CD4-positive, alpha-beta T cell treated with Interleukin-1 beta for 1 hour (primary cell): ENCODE measurements around the gene IYD.
A peak's percentile ranks its signal among the peaks of the same experiment; 100 is the strongest.

Source experiments
- DNase-seq, 2 donors: peaks; one replicate each; pipeline ENCODE4 v3.0.0-alpha.2; 2020 to 2022

Gene IYD

GRCh38 chr6:150368762-150369161, at the start of gene IYD:
TSS of gene IYD (plus strand) at chr6:150369012. CDS start at chr6:150369032, 20 bp downstream.
- DNase-seq, result no peak

- no peak for DNase-seq
Observed at GRCh38 chr6:150319924-150320323, 48.9 kb upstream of the IYD start.

GRCh38 chr6:150320442-150320841, 48.4 kb upstream of the IYD start:
- DNase-seq, result no peak

- DNase-seq, result no peak
Observed at GRCh38 chr6:150322466-150322871, 46.3 kb upstream of the IYD start.

GRCh38 chr6:150323205-150323604, 45.6 kb upstream of the IYD start:
- DNase-seq, result no peak

- DNase-seq, result no peak
Observed at GRCh38 chr6:150324044-150324443, 44.8 kb upstream of the IYD start.

GRCh38 chr6:150325066-150325772, 43.6 kb upstream of the IYD start:
- DNase-seq, result no peak

GRCh38 chr6:150327117-150327774, 41.6 kb upstream of the IYD start:
- DNase-seq, result no peak

GRCh38 chr6:150328744-150329405, 39.9 kb upstream of the IYD start:
- no peak for DNase-seq

- DNase-seq, result no peak
Observed at GRCh38 chr6:150331344-150331743, 37.5 kb upstream of the IYD start.

GRCh38 chr6:150332939-150333584, 35.8 kb upstream of the IYD start:
- no peak for DNase-seq

GRCh38 chr6:150333585-150333941, 35.2 kb upstream of the IYD start:
- DNase-seq, result no peak

- peak; percentile 28 to 47 for DNase-seq
Observed at GRCh38 chr6:150334790-150335783, 33.7 kb upstream of the IYD start.

- DNase-seq, result no peak
Observed at GRCh38 chr6:150336299-150336698, 32.5 kb upstream of the IYD start.

- no peak for DNase-seq
Observed at GRCh38 chr6:150336708-150337107, 32.1 kb upstream of the IYD start.

- no peak for DNase-seq
Observed at GRCh38 chr6:150342126-150342525, 26.7 kb upstream of the IYD start.

- no peak for DNase-seq
Observed at GRCh38 chr6:150343434-150343833, 25.4 kb upstream of the IYD start.

- DNase-seq, result no peak
Observed at GRCh38 chr6:150345781-150346180, 23.0 kb upstream of the IYD start.

- DNase-seq, result no peak
Observed at GRCh38 chr6:150346346-150346745, 22.5 kb upstream of the IYD start.

GRCh38 chr6:150347845-150348244, 21.0 kb upstream of the IYD start:
- DNase-seq, result peak in 1 of 2 donors; percentile 11

GRCh38 chr6:150349546-150349945, 19.3 kb upstream of the IYD start:
- no peak for DNase-seq
